HL-60/S4 treated with phorbol 12-myristate 13-acetate at 8.2 ng/mL for 4 days and 3 days (cell line): ENCODE results near the gene TSHZ3.

Source experiments
- in situ Hi-C: fragments of 300-500 bp; cut with MboI; formaldehyde crosslinking; loops from 2 replicates; pipeline ENCODE4 v1.15.0; 2022; ENCODE audit warnings: low sequenced_read_pairs

The TSHZ3 gene

DNA sequence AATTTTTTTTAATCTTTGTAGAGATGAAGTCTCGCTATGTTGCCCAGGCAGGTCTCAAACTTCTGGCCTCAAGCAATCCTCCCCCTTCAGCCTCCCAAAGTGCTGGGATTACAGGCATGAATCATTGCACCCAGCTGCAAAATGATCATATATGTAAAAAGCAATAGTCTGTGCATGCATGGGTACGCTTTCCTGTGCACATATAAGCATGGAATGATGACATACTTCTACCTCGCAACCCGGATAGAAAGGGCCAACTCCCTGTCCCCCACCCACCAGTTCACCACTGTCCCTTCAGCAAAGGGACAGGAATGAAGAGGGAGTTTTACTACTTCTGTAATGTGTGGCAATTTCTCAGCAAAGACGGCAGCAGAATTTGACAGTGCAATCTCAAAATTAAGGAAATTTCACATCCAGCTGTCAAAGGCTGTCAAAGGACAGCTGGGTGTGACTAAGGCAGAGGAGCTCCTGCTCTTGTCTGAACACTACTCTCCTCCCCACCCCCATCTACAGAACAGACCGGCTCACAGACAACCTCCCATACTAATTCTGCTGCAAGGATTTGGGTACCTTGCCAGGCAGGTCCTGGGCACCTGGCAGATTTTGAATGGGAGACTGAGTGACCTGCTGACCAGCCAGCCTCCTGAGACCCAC, 95.6 kb downstream of the TSHZ3 start:
- in situ Hi-C loops: no loop called here

DNA sequence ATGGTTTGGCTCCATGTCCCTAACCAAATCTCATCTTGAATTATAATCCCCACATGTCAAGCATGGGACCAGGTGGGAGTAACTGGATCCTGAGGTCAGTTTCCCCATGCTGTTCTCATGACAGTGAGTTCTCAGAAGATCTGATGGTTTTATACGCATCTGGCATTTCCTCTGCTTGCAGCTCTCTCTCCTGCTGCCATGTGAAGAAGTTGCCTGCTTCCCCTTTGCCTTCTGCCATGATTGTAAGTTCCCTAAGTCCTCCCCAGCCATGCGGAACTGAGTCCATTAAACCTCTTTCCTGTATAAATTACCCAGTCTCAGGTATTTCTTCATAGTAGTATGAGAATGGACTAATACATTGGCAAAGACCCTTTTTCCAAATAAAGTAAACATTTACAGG, 96.8 kb downstream of the TSHZ3 start:
- in situ Hi-C loops: no loop called here

DNA sequence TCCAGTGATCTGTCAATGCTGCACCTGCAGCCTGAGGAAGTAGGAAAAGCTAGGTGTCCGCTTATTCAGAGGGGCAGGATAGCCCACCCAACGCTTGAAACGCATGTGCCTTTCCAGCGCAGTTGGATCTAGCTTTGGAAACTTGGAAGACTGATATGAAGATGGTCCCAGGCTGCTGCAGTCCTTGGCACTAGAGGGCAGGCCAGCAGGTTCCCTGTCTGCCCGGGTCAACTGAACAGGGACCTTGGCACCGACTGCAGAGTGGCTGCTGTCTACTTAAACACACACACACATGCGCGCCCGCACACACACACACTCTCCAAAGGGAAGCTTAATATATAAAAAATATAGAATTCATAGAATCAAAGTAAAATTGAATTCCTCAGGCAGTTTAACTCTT, 100.0 kb downstream of the TSHZ3 start:
- in situ Hi-C loops: no loop called here

DNA sequence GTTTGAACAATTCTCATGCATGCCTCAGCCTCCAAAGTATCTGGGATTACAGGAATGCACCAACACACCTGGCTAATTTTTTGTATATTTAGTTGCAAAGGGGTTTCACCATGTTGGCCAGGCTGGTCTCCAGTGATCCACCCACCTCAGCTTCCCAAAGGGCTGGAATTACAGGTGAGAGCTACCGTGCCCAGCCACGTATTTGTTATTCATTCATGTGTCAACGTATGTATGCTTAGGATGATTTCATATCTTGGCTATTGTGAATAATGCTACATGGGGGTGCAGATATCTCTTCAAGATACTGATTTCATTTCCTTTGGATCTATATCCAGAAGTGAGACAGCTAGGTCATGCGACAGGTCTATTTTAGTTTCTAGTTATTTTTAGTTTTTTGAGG, 113.4 kb downstream of the TSHZ3 start:
- in situ Hi-C loops: no loop called here

DNA sequence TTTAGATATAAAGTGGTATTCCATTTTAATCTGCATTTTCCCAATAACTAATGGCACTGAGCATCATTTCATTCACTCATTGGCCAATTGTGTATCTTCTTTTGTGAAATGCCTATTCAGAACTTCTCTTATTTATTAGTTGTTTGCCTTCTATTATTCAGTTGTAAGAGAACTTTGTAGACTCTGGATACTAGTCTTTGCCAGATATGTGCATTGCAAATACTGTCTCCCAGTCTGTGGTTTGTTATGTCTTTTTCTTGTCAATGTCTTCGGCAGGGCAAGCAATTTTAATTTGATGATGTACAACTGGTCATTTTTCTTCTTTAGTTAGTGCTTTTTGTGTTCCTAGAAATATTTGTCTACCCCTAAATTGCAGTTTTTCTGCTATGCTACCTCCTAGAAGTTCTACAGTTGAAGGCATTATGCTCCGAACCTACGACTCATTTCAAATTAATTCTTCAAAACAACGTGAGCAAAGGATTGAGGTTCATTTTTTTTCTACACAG, 115.9 kb downstream of the TSHZ3 start:
- in situ Hi-C loops: no loop called here

DNA sequence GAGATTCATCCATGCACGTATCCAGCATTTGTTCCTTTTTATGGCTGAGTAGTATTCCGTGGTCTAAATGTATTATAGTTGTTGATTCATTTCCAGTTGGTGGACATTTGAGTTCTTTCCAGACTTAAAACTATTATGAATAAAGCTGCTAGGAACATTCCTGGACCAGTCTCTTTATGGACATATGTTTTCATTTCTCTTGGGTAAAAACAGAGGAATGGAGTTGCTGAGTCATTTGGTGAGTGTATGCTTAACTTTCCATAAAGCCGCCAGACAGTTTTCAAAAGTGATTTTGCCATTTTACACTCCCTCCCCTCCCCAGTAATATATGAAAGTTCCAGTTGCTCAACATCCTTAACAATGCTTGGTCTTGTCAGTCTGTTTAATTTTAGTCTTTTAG, 116.4 kb downstream of the TSHZ3 start:
- in situ Hi-C loops: no loop called here

DNA sequence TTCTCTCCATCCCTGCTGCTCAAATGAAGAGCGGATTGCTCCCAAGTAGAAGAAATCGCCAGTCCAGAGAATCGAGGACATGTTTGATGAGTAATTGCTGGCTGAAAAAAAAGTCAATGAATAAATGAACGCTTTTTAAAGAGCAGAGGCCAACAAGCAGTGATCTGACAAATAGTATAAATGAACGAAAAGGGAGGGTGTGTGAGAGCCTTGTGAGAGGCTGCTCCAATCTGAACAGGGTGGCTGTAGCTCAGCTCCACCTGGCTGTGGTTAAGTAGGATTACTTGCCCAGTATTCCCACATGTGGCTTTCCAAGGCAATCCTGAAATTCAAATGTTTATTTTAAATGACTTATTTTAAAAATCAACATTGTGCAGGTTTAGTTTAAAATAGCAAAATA, 117.1 kb downstream of the TSHZ3 start:
- in situ Hi-C loops: no loop called here

DNA sequence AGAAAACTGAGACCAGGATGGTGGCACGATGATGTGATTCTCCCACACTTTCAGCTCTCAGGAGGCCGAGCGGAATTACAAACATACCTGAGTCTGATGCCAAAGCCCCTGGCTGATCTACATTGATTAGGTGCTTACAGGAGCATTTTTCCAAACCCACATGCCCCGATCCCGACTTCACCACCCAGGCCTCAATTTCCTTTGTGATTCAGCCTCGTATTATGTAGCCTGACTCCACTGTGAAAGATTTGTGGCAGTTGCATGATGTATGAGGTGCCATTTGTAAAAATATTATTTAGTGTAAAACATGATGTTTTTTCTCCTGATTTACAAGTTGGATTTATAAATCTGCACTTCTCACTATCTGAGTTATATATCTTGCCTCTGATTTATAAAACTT, 118.0 kb downstream of the TSHZ3 start:
- in situ Hi-C loops: no loop called here

DNA sequence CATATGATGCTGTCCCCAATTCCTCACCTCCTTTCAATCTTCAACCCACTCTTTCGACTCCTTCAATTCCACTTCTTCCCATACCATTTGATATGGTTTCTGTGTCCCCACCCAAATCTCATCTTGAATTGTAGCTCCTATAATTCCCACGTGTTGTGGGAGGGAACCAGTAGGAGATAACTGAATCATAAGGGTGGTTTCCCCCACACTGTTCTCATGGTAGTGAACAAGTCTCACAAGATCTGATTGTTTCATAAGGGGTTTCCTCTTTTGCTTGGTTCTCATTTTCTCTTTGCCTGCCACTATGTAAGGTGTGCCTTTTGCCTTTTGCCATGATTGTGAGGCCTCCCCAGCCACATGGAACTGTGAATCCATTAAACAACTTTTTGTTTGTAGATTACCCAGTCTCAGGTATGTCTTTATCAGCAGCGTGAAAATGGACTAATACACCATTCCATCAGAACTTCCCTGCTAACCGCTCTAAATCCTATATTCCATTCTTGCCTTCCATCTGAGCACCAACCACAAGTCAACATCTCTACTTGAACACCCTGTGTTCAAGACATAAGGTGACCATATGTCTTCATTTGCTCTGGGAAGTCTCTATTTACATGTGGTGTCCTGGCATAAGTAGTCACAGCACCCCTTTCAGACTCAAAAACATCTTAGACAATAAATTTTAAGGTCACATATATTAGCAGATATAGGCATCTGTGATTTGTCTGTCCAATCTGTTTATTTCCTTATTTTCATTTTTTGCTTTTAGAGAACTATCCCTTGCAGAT, 122.9 kb downstream of the TSHZ3 start:
- in situ Hi-C loops: no loop called here
